ENCODE measurements around the gene GRWD1.

GRWD1 gene

DNA sequence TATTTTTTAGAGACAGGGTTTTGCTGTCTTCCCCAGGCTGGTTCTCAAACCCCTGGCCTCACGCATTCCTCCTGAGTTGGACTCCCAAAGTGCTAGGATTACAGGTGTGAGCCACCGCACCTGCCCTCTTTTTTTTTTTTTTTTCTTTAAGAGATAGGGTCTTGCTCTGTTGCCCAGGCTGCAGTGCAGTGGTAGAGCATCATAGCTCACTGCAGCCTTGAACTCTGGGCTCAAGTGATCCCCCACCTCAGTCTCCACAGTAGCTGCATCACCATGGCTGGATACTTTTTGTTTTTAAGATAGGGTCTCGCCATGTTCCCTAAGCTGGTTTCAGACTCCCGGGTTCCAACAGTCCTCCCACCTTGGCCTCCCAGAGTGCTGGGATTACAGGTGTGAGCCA lies 11.1 kb downstream of the GRWD1 start:
- DNase-seq (ENCODE audit: low read depth): no peak

DNA sequence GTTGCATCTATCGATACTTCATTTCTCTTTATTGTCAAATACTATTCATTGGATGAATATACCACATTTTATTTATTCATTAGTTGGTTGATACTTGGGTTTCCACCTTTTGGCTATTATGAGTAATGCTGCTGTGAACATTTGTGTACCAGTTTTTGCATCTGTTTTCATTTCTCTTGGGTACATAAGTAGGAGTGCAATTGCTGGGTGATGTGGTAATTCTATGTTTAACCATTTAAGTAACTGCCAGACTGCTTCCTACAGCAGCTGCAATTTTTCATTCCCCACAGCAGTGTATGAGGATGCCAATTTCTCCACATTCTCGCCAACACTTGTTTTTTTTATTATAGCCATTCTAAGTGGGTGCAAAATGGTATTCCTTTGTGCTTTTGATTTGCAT lies 12.2 kb downstream of the GRWD1 start:
- no peak for DNase-seq (ENCODE audit: low read depth)

DNA sequence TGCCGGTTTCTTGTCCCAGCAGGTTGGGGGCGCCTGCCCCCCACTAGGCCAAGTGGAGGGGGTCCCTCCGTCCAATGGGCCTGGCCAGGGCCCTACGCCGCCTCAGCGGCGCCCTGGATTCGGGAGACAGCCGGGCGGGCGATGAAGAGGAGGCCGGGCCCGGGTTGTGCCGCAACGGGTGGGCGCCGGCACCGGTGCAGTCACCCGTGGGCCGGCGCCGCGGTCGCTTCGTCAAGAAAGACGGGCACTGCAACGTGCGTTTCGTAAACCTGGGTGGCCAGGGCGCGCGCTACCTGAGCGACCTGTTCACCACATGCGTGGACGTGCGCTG lies 15.8 kb downstream of the GRWD1 start:
- no peak for DNase-seq (ENCODE audit: low read depth)

DNA sequence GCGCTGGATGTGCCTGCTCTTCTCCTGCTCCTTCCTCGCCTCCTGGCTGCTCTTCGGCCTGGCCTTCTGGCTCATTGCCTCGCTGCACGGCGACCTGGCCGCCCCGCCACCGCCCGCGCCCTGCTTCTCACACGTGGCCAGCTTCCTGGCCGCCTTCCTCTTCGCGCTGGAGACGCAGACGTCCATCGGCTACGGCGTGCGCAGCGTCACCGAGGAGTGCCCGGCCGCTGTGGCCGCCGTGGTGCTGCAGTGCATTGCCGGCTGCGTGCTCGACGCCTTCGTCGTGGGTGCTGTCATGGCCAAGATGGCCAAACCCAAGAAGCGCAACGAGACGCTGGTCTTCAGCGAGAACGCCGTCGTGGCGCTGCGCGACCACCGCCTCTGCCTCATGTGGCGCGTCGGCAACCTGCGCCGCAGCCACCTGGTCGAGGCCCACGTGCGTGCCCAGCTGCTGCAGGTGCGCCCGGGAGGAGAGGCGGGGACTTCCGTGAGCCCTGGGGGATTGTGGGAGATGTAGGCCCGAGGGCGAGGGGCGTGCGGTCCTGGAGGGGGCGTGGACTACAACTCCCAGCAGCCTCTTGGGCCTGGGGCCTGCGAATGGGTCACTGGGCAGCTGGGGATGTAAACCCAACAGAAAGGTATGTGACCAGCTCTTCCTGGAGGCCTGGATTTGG lies 16.3 kb downstream of the GRWD1 start:
- no peak for DNase-seq (ENCODE audit: low read depth)

DNA sequence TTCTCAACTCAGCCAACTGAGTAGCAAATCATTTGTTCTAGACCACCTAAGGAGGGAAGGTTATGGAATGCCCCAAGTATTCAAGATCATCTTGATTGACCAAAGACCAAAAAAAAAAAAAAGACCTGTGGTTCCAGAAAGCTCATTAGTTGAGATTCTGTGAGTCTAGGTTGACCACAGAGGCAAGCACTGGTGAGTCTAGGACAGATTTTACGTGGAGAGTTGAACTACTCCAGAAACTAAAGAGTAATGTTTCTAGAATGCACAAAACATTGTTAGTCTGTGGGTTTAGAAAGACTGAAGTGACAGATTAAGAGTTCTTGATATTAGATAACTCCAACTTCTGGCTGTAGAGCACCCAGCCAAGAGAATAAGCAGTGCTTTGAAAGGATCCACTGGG lies 19.4 kb downstream of the GRWD1 start:
- no peak for DNase-seq (ENCODE audit: low read depth)

DNA sequence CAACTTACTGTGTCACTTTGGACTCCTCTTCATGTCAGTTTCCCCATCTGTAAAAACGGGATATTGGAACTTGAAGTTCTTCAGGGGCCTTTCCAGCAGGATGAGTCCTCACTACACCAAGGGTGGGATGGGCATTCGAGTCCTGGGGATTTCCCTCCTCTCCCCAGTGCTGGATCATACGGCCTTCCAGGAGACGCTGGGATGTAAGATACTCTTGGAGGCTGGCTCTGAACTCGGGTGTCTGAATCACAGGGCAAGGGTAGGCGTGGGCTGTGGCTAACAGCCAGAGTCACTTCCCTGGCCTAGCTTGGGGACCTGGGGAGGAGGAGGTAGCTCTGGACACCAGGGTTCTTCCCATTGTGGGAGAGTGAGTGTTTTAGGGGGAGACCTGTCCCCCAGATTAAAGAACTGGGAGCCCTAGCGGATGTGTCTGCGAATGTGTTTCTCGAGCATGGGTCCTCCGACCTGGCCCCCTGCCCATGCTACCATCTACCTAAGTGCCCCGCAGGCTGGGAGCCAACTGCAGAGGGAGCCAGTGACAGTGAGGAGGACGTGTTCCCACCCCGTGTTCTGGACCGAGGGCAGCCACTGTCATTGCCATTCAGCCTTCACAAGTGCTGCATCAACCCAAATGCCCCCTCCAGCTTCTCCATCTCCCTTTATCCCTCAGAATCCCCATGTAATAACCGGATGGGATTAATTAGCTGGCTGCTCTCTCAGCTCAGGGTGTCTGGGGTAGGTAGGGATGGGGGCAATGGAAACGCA lies 21.0 kb downstream of the GRWD1 start:
- no peak for DNase-seq (ENCODE audit: low read depth)

DNA sequence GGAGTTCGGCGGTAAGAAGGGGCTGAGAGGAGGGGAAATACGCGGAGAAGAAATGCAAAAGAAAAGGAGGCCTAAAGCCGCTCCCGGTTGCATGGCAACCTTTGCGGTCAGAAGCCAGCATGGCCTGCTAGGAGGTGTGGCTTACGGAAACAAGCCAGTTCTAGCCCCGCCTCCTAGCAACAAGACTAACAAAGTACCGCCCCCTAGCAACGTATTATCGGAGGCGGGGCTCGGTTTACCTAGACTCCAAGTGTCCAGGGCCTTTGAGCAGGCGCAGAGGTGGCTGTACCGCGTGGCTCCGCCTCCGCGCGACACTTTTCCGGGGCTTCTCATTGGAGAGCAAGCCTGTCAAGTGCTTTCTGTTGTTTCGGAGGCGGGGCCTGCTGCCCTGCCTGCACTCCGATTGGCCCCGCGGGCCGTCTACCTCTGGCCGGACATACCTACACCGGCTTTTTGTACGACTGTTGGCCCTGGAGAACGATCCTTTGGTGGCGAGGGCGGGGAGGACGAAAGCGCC lies 23.0 kb downstream of the GRWD1 start:
- peak; percentile 100 for DNase-seq (ENCODE audit: low read depth)

DNA sequence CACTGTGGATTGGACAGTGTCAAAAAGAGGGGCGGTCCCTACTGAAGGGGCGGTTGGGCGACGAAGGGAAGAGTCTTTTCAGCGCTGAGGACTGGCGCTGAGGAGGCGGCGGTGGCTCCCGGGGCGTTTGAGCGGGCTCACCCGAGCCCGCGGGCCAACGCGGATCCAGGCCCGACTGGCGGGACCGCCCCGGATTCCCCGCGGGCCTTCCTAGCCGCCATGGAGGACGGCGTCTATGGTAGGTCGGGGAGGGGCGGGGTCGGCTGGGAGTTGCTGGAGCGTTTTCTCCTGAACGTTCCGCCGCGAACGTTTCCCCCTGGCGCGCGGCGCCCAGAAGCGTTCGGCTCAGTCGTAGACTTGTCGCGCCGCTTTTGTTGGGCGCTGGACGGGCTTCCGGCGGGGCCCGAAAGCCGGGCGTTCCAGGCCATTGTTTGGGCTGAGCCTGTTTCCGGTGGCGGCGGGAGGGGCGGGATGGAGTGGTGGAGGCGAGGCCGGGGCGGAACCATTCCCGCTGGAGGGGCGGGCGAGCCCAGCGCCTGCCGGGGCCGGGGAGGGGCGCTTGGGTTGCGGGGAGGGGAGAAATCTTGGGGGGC lies 23.6 kb downstream of the GRWD1 start, which contains the start of gene CYTH2:
CYTH2 (plus strand) TSS at position 81 of the 593 bp plus-strand sequence; CDS start at position 220, 139 bp downstream.
- DNase-seq (ENCODE audit: low read depth): peak; percentile 47

DNA sequence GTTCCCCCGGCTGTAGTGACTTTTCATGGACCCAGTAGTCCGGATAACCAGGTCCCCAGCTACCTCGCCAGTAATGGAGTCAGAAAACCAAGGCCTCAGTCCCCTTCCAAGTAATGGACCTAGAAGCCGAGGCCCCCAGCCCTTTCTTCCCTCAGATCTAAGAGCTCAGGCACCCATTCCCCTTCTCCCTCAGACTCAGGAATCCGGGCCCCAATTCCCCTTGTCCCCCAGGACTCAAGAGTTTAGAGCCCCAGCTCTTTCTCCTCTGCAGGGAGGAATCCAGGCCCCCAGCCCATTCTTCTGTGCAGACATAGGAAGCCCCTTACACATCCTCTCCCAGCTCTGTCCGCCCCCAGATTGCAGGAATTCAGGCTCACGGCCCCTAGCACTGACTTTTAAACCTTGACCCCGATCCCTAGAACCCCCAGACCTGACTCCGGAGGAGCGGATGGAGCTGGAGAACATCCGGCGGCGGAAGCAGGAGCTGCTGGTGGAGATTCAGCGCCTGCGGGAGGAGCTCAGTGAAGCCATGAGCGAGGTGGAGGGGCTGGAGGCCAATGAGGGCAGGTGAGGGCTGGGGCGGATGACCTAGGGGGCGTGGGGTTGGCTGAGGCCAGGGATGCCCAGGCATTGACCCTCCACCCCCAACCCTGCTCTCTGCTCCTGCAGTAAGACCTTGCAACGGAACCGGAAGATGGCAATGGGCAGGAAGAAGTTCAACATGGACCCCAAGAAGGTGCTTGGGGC lies 24.3 kb downstream of the GRWD1 start:
- DNase-seq (ENCODE audit: low read depth): no peak

DNA sequence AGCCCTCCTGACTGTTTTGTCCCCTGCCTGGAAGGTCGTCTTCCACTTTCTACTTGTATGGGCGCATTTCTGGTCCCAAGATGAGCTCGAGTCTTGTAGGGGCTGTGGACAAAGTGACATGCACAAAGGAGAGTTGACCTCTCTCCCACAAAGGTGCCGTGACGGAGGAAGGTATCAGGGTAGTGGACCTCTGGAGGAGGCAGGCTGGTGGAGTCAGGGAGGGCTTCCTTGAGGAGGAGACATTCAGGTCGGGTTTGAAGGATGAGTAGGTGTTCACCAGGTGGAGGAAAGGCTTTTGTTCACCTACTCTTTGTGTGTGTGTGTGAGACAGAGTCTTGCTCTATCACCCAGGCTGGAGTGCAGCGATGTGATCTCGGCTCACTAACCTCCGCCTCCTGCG lies 25.1 kb downstream of the GRWD1 start:
- no peak for DNase-seq (ENCODE audit: low read depth)

DNA sequence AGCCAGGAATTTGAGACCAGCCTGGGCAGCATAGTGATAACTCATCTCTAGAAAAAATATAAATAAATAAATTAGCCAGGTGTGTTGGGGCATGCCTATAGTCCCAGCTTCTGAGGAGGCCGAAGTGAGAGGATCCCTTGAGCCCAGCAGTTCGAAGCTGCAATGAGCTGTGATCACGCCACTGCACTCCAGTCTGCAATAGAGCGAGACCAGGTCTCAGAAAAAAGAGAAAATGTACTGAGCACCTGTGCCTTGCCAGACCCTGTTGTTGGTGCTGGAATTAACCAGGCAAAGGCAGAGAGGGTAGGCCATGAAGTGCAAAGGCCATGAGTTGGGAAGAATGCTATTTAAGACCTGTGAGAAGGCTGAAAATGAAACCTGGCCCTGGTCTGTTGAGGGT lies 26.1 kb downstream of the GRWD1 start:
- no peak for DNase-seq (ENCODE audit: low read depth)

DNA sequence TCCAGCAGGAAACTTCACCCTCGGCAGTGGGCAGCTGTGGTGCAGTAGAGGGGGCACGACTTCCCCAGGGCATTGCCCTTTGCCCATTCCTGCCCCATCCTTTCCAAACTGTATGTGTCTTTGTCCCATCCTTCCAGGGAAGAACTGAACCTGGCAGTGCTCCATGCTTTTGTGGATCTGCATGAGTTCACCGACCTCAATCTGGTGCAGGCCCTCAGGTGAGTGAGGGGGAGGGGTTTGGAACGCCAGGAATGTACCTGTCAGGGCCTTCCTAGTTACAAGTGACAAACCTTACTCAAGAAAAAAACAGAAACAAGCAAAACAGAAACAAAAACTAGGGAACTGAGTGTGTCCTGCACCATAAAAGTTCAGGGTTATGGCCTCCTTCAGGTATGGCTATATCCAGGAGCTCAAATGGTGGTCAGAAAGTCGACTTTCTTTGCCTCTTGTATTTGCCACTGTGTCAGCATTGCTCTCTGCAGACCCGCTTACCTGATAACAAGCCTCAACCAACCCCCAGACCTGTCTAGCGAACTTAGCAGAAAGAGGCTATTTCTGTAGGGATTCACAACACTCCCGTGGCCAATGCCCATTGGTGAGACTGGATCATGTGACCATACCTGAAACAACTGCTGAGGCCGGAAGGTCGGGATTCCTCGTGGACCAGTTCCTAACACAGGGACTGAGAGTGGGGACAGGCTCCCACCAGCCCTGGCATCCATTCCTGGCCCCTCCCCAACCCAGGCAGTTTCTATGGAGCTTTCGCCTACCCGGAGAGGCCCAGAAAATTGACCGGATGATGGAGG lies 27.6 kb downstream of the GRWD1 start:
- DNase-seq (ENCODE audit: low read depth): no peak

DNA sequence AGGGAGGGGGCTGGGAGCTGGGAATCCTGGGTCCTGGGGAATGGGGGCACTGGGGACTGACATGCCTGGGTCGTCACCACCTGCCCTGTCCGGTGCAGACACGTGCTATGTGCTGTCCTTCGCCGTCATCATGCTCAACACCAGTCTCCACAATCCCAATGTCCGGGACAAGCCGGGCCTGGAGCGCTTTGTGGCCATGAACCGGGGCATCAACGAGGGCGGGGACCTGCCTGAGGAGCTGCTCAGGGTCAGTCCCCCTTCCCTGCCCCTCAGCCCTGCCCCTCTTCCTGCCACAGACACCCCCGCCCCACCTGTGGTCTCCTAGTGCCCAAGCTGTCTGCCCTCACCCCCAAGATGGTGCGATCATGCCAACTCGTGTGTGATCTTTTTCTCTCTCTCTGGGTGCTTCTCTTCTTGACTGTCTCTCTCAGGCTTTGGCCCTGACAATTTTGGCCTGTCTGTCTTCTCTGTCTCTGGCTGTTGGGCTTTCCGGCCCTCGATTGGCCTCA lies 28.4 kb downstream of the GRWD1 start:
- DNase-seq (ENCODE audit: low read depth): no peak

DNA sequence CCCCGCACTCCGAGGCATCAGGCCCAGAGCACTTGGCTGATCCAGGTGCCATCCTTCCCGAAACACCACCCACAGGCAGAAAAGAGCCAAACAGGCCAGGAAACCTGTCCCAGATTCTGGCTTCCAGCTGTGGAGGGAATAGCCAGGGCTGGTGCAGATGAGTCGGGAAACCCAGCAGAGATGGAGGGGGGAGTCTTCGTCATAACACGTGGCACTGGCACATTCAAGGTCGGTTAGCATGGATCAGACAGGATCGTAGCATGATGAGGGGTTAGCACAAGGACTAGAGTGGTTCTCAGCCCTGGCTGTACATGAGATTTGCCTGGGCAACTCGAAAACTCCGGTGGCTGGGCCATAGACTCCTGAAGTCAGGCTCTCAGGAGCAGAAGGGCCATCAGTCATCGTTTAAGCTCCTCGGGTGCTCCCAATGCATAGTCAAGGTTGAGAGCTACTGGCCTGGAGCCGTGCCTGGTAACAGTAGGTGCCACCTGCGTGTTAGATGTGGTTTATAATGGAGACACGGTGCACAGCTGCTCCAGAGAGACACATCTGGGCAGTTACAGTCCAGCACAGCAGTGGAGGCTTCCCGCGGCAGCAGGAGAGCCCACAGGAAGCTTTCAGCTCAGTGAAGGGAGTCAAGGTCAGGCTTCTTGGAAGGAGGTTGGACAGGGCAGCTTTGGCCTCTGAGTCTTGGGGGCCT lies 29.7 kb downstream of the GRWD1 start:
- DNase-seq (ENCODE audit: low read depth): no peak

DNA sequence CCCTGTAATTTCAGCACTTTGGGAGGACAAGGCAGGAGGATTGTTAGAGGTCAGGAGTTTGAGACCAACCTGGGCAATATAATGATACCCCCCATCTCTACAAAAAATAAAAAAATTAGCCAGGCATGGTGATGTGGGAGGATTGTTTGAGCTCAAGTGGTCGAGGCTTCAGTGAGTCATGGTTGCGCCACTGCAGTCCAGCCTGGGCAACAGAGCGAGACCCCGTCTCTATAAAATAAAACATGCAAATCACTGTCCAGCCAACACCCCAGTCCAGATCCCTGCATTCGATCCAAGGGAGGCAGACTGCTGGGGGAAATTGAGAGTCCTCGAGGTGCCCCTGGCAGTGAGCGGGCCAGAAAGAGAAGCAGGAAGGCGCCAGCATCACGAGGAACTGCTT lies 30.4 kb downstream of the GRWD1 start:
- no peak for DNase-seq (ENCODE audit: low read depth)

DNA sequence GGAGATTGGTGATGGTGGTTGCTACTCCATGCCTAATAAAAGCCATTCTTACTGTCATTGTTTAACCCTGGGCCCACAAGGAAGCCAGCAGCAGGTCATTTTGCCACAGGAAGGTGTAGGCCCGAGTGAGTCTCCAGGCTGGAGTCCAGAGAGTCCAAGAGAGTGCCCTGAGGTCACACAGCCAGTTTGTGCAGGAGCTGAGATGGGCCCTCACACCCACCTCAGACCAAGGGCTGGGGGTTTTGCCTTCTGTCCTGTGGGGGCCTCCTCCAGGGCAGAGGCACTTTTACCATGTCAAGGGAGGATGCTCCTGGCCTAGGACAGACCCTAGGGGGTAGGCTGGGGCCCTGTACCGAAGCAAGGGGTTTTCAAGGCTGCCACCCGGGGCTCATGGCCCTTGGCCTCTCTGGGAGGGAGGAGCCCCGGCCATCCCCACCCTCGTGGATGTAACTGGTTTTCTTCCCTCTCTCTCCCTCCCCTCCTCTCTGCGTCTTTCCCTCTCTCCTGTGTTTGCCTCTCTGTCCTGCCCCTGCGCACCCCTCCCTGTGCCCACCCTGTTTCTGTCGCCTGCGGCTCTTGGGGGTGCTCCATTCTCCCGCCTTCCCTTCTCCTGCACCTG lies 31.4 kb downstream of the GRWD1 start:
- DNase-seq (ENCODE audit: low read depth): no peak

DNA sequence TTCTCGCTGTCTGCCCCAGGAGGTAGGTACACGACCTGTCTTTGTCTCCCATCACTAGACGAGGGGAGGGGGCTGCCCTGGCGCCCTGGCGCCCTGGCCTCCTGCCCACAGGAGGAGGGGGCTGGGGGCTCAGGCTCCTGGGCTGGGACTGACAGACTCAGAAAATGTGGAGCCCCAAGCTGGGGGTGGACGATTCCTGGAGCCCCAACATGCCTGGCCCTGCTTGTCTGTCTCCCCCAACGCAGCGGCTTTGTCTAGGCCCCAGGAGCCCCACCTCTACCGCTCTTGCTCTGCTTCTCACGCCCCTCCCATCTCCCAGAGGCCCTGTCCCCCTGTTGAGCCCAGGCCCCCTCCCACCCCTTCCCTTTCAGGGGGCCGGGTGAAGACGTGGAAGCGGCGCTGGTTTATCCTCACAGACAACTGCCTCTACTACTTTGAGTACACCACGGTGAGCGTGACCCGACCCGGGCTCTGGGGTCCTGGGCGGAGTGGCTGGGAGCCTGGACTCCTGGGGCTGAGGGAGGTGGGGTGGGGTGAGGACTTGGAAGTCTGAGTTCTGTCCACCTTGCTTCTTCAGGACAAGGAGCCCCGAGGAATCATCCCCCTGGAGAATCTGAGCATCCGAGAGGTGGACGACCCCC lies 32.0 kb downstream of the GRWD1 start:
- no peak for DNase-seq (ENCODE audit: low read depth)

DNA sequence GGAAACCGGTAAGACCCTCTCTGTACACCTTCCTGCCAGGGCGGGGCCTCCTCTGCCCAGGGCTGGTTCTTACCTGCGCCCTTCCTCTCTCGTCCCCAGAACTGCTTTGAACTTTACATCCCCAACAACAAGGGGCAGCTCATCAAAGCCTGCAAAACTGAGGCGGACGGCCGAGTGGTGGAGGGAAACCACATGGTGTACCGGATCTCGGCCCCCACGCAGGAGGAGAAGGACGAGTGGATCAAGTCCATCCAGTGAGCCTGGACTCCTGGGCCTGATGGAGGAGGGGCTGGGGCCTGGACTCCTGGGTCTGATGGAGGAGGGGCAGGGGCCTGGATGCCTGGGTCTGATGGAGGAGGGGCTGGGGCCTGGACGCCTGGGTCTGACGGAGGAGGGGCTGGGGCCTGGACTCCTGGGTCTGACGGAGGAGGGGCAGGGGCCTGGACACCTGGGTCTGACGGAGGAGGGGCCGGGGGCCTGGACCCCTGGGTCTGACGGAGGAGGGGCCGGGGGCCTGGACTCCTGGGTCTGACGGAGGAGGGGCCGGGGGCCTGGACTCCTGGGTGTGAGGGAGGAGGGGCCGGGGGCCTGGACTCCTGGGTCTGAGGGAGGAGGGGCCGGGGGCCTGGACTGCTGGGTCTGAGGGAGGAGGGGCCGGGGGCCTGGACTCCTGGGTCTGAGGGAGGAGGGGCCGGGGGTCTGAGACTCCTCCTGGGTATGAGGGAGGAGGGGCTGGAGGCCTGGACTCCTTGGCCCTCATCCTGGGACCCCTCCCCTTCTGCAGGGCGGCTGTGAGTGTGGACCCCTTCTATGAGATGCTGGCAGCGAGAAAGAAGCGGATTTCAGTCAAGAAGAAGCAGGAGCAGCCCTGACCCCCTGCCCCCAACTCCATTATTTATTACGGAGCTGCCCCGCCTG lies 32.8 kb downstream of the GRWD1 start:
- no peak for DNase-seq (ENCODE audit: low read depth)

DNA sequence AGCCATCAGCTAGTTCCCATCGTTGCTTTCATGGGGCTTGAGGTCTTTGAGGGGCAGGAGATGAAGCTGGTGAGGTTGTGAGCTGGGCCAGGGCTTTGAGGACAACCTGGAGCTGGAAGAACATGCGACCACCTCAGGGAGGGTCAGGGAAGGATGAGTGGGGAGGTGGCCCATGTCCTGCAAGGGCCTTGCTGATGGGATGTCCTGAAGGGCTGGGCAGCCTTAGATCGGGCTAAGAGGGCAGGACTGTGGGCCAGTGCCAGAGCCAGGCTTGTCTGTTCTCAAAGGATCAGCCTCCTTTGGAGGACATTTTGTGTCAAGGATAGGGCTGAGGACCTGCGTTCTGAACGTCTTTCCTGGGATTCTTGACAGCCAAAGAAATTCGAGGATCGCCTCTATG lies 33.9 kb downstream of the GRWD1 start:
- DNase-seq (ENCODE audit: low read depth): no peak
